ENCODE data around the gene KIF16B. TPM values are rescaled to one million over a fixed set of nuclear protein-coding genes. Genes with fewer than 3 reads are reported as not detected.

Gene KIF16B
- total RNA-seq, 4 donors from 2014 or later = 15.7 to 29.0 (median 19.3) TPM

- no peak for DNase-seq (ENCODE audit: low spot score)
- no peak for ATAC-seq (ENCODE audit: low FRiP score)
- no peak for TF ChIP-seq CTCF (IDR thresholded peaks at IDR 0.05)
Observed at GRCh38 chr20:16537025-16537665, 36.1 kb downstream of the KIF16B start.

- DNase-seq (ENCODE audit: low spot score) = no peak
- ATAC-seq (ENCODE audit: low FRiP score) = no peak
- TF ChIP-seq CTCF (IDR thresholded peaks at IDR 0.05) = no peak
Observed at GRCh38 chr20:16535277-16535676, 38.0 kb downstream of the KIF16B start.

- DNase-seq (ENCODE audit: low spot score) (no peak), ATAC-seq (ENCODE audit: low FRiP score) (no peak)
- TF ChIP-seq CTCF (IDR thresholded peaks at IDR 0.05) = no peak
Observed at GRCh38 chr20:16533502-16533901, 39.7 kb downstream of the KIF16B start.

- DNase-seq (ENCODE audit: low spot score) = no peak
- no peak for ATAC-seq (ENCODE audit: low FRiP score)
- TF ChIP-seq CTCF (IDR thresholded peaks at IDR 0.05) = no peak
Observed at GRCh38 chr20:16531485-16531884, 41.8 kb downstream of the KIF16B start.

- no peak for TF ChIP-seq CTCF (IDR thresholded peaks at IDR 0.05)
- ATAC-seq (ENCODE audit: low FRiP score) (no peak), DNase-seq (ENCODE audit: low spot score) (no peak)
Observed at GRCh38 chr20:16530201-16530681, 43.0 kb downstream of the KIF16B start.

GRCh38 chr20:16528078-16528477 lies 45.2 kb downstream of the KIF16B start:
- no peak for ATAC-seq (ENCODE audit: low FRiP score)
- no peak for DNase-seq (ENCODE audit: low spot score)
- TF ChIP-seq CTCF (IDR thresholded peaks at IDR 0.05) = no peak

- ATAC-seq (ENCODE audit: low FRiP score) = no peak
- no peak for TF ChIP-seq CTCF (IDR thresholded peaks at IDR 0.05)
- no peak for DNase-seq (ENCODE audit: low spot score)
Observed at GRCh38 chr20:16527438-16527837, 45.8 kb downstream of the KIF16B start.
